DND-41 (cell line): ENCODE measurements around the gene SUN3.

ENCODE experiments used
- ATAC-seq: fragments of 200-7000 bp; cut with Tn5 transposase; 3 replicates; pipeline ENCODE4 v1.9.1; 2021; ENCODE audit warnings: low read depth; ENCODE audit not compliant: insufficient read depth
- DNase-seq: peaks from one replicate; pipeline ENCODE4 v3.0.0-alpha.2; 2020
- H2AFZ ChIP-seq: 2 replicates; pipeline ENCODE4 v1.6.0; 2012; ENCODE audit warnings: low read depth, low read length
- H3K27ac ChIP-seq: 2 replicates; pipeline ENCODE4 v1.5.1; 2012; ENCODE audit warnings: low read length, inconsistent platforms
- H3K27me3 ChIP-seq: fragments of 200-600 bp; sonication (generic); 2 replicates; pipeline ENCODE4 v1.6.0; 2012; ENCODE audit warnings: low read length, mild to moderate bottlenecking, inconsistent platforms; ENCODE audit not compliant: insufficient read depth, poor library complexity
- H3K36me3 ChIP-seq: 2 replicates; pipeline ENCODE4 v1.5.1; 2012; ENCODE audit warnings: low read length, inconsistent platforms; ENCODE audit not compliant: insufficient read depth
- H3K4me1 ChIP-seq: 2 replicates; pipeline ENCODE4 v1.5.1; 2012; ENCODE audit warnings: mild to moderate bottlenecking, low read length; ENCODE audit not compliant: insufficient read depth
- H3K4me2 ChIP-seq: 2 replicates; pipeline ENCODE4 v1.6.0; 2012; ENCODE audit warnings: mild to moderate bottlenecking, moderate library complexity, low read length, inconsistent platforms; ENCODE audit not compliant: insufficient read depth
- H3K4me3 ChIP-seq, 2 experiments: fragments of 200-600 bp in 1 of 2; shearing (Covaris generic) in 1 of 2; 2 replicates each; pipeline ENCODE4 v1.5.1; 2012 to 2016; ENCODE audit warnings: inconsistent platforms in 2 of 2, low read length in 2 of 2, mild to moderate bottlenecking in 2 of 2, low read depth in 1 of 2, moderate library complexity in 1 of 2
- H3K79me2 ChIP-seq: 2 replicates; pipeline ENCODE4 v1.6.0; 2012; ENCODE audit warnings: low read length, inconsistent platforms; ENCODE audit not compliant: insufficient read depth
- H3K9ac ChIP-seq: 2 replicates; pipeline ENCODE4 v1.6.0; 2012; ENCODE audit warnings: low read depth, mild to moderate bottlenecking, inconsistent platforms, low read length, moderate library complexity
- H3K9me3 ChIP-seq: 2 replicates; pipeline ENCODE4 v1.5.1; 2012; ENCODE audit warnings: low read length, moderate library complexity, mild to moderate bottlenecking, inconsistent platforms; ENCODE audit not compliant: insufficient read depth, severe bottlenecking
- H4K20me1 ChIP-seq: 2 replicates; pipeline ENCODE4 v1.6.0; 2012; ENCODE audit warnings: low read length; ENCODE audit not compliant: insufficient read depth
- CTCF ChIP-seq: IDR thresholded peaks from 2 replicates; pipeline ENCODE4 v1.5.1; 2012; ENCODE audit warnings: borderline replicate concordance, low read length, moderate library complexity, mild to moderate bottlenecking; ENCODE audit not compliant: poor library complexity, severe bottlenecking; ENCODE audit errors: extremely low read depth
- EZH2 ChIP-seq: IDR thresholded peaks from 3 replicates; pipeline ENCODE4 v1.6.1; 2012; ENCODE audit warnings: borderline replicate concordance, low read depth, mild to moderate bottlenecking, moderate library complexity, low read length, inconsistent platforms; ENCODE audit not compliant: severe bottlenecking

SUN3 gene

GRCh38 chr7:47951374-47951773 is 77.5 kb downstream of the SUN3 start:
- no peak overlapping the region for H2AFZ ChIP-seq

GRCh38 chr7:47950714-47951113 is 78.2 kb downstream of the SUN3 start:
- Histone ChIP-seq H3K79me2 (no peaks in the 10 kb centered on the region), H3K36me3 (no peaks in the 10 kb centered on the region), H2AFZ (no peak overlapping the region), H3K27ac (no peak overlapping the region), H3K4me3 (no peak overlapping the region), H3K4me1 (no peaks in the 10 kb centered on the region), H3K4me2 (no peak overlapping the region), H3K27me3 (no peaks in the 10 kb centered on the region), H4K20me1 (no peaks in the 10 kb centered on the region), H3K9ac (no peak overlapping the region), H3K9me3 (no peaks in the 10 kb centered on the region)
- TF ChIP-seq EZH2 (no peak), CTCF (no peak)
- DNase-seq (no peak), ATAC-seq (no peak)

More at GRCh38 chr7:47951374-47951773, 77.5 kb downstream of the SUN3 start:
- H3K27ac ChIP-seq: no peak overlapping the region
- H3K4me1 ChIP-seq: no peaks in the 10 kb centered on the region
- no peaks in the 10 kb centered on the region for H4K20me1 ChIP-seq
- no peak overlapping the region for H3K4me3 ChIP-seq
- no peak overlapping the region for H3K4me2 ChIP-seq
- no peaks in the 10 kb centered on the region for H3K27me3 ChIP-seq
- no peaks in the 10 kb centered on the region for H3K36me3 ChIP-seq
- no peaks in the 10 kb centered on the region for H3K9me3 ChIP-seq
- TF ChIP-seq CTCF (no peak), EZH2 (no peak)
- no peaks in the 10 kb centered on the region for H3K79me2 ChIP-seq
- H3K9ac ChIP-seq: no peak overlapping the region
- ATAC-seq (no peak), DNase-seq (no peak)

GRCh38 chr7:47949703-47950102 is 79.2 kb downstream of the SUN3 start:
- Histone ChIP-seq H2AFZ (no peak overlapping the region), H3K79me2 (no peaks in the 10 kb centered on the region), H3K4me3 (no peak overlapping the region), H4K20me1 (no peaks in the 10 kb centered on the region), H3K4me2 (no peak overlapping the region), H3K9ac (no peak overlapping the region), H3K9me3 (no peaks in the 10 kb centered on the region), H3K4me1 (no peaks in the 10 kb centered on the region), H3K27ac (no peak overlapping the region), H3K27me3 (no peaks in the 10 kb centered on the region), H3K36me3 (no peaks in the 10 kb centered on the region)
- ATAC-seq (no peak), DNase-seq (no peak)
- TF ChIP-seq EZH2 (no peak), CTCF (no peak)
